Subcutaneous adipose tissue (tissue), 4 donors: ENCODE measurements around the gene CCDC142. TPM values are rescaled to one million over a fixed set of nuclear protein-coding genes. Genes with fewer than 3 reads are reported as not detected.

Experiments
- total RNA-seq, 4 donors: library from RNA; depleted of rRNA; stranded (reverse); fragments of >200 nt; gene quantifications; one replicate each; pipeline ENCODE4 v1.1.0, GENCODE V29; 2016
- TF ChIP-seq, protein P1 (sequence below): fragments of 450-650 bp; IDR thresholded peaks from one replicate; pipeline ENCODE4 v1.5.1; 2016; ENCODE audit warnings: low read depth, mild to moderate bottlenecking, control low read depth, antibody characterized with exemption, moderate library complexity

CCDC142 gene
- total RNA-seq, 4 donors from 2014 or later = 10.4 to 30.0 (median 16.8) TPM

DNA sequence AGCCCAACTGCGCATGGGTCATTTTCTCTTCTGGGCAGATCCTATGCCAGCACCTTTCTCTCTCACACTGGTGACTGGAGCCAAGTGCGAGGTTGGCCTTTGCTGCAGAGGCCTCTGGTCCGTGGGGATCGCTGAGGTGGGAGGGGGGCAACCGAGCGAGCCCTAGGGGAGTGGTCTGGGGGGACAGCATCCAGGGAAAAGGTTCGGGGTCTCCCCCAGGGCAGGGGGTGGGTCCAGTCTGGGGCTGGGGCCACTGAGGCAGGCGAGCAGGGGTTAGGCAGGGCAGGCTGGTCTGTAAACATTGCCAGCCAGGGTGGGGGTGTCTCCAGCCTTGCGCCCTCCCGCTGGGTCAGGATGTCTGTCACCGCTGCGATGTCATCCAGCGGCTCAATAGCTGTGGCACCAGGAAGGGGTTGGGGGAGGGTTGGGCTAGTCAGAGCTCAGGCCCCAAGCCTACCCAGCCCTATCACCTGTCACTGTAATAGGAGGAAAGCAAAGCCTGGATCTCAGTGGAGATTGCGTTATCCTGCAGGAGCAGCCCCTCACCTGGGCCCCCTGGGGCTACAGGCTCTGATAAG, 56.5 kb downstream of the CCDC142 start:
- TF ChIP-seq, protein P1, sequence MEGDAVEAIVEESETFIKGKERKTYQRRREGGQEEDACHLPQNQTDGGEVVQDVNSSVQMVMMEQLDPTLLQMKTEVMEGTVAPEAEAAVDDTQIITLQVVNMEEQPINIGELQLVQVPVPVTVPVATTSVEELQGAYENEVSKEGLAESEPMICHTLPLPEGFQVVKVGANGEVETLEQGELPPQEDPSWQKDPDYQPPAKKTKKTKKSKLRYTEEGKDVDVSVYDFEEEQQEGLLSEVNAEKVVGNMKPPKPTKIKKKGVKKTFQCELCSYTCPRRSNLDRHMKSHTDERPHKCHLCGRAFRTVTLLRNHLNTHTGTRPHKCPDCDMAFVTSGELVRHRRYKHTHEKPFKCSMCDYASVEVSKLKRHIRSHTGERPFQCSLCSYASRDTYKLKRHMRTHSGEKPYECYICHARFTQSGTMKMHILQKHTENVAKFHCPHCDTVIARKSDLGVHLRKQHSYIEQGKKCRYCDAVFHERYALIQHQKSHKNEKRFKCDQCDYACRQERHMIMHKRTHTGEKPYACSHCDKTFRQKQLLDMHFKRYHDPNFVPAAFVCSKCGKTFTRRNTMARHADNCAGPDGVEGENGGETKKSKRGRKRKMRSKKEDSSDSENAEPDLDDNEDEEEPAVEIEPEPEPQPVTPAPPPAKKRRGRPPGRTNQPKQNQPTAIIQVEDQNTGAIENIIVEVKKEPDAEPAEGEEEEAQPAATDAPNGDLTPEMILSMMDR = no peak

DNA sequence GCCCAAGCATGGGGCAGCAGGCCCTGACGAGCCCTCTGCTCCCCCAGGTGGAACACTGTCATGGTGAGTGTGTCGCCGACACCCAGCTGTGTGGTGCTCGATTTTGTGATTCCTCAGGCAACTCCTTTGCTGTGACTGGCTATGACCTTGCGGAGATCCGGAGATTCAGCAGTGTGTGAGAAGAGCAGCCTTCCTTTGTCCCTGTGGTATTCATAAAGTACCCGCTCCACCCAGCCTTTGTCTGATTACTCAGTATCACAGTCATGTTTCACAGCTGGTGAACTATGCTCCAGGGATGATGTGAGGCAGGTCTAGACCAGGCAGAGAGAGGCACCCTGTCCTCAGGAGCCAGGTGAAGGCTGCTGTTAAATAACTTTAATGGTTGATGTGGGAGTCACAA, 57.3 kb downstream of the CCDC142 start:
- TF ChIP-seq, protein P1 = no peak

DNA sequence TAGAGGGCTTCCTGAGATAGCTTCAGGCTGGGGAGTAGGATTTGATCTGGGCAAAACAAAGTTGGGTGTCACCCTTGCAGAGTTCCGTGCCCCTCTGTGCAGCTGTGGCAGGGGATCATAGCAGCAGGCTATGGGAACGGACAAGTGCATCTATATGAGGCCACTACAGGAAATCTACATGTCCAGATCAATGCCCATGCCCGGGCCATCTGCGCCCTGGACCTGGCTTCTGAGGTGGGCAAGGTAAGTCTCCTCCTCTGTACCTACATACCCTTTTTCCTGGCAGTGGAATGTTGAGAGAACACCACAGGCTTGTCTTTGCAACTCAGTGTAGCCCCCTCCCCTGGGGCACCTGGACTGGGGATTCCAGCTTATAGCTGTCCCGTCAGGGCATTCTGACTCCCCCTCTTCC, 57.8 kb downstream of the CCDC142 start:
- TF ChIP-seq, protein P1 = no peak

DNA sequence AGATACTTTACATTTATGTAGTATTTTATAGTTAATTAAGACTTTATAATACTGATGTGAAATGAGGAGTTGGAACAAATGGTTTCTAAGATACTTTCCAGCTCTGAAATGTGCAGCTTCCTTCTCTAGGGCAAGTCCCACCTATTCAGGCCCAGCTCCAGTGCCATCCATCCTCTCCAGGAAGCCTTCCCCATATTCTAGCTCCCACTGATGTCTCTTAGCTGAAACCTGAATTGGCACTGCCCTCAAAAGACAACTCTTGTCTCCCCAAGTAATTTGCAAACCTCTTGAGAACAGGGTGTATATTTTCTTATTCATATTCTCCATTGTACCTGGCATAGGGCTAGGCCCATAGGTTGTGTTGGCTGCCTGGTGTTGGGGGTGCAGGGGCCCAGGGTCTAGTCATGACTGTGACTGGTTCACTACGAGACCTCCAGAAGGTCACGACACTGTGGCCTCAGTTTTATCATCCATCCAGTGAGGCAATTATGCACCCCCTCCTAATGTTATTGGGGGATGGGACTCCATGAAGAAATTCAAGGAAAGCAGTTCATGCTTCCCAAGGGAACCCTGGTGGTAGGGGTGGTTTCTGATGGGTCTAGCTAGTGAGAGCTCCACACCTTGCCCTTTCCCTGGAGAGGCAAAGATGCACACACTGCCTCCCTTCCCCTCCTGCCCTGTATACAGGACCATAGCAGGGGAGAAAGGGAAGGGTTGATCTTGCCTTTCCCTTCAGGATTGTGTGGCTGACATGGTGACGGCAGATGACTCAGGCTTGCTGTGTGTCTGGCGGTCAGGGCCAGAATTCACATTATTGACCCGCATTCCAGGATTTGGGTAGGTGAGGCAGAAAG, 58.4 kb downstream of the CCDC142 start:
- TF ChIP-seq, protein P1 = no peak

Other genes starting within 250 kb of the CCDC142 start
- gene SLC4A5, start 139.6 kb downstream of the CCDC142 start, total RNA-seq = 1 to 10 TPM; 2.2 to 8.7 (median 5.1) TPM
- gene DCTN1, start 102.7 kb downstream of the CCDC142 start, total RNA-seq = 100 to 1,000 TPM in 2 of 4 donors, 10 to 100 TPM in 2; 78.7 to 131 (median 100) TPM
- gene C2orf81, start 61.4 kb downstream of the CCDC142 start, total RNA-seq = 1 to 10 TPM in 1 of 4 donors, under 1 TPM in 1, not detected in 2; 0.88 to 1.4 TPM
- gene WDR54, start 61.3 kb downstream of the CCDC142 start, total RNA-seq = 1 to 10 TPM; 2.1 to 8.1 (median 5.8) TPM
- gene RTKN, start 41.1 kb downstream of the CCDC142 start, total RNA-seq = 10 to 100 TPM in 1 of 4 donors, 1 to 10 TPM in 3; 1.8 to 11.2 (median 8.2) TPM
- gene INO80B, start 27.9 kb downstream of the CCDC142 start, total RNA-seq = 10 to 100 TPM in 2 of 4 donors, 1 to 10 TPM in 1, under 1 TPM in 1; 0.65 to 29.4 (median 12.4) TPM
- 10 to 100 TPM; 18.9 to 55.3 (median 47.8) TPM for gene WBP1, start 24.6 kb downstream of the CCDC142 start, total RNA-seq
- 10 to 100 TPM; 16.5 to 41.3 (median 29.0) TPM for gene MOGS, start 17.6 kb downstream of the CCDC142 start, total RNA-seq
- gene MRPL53, start 10.3 kb downstream of the CCDC142 start, total RNA-seq = 10 to 100 TPM; 31.3 to 41.8 (median 33.5) TPM
- 10 to 100 TPM; 13.0 to 34.9 (median 25.5) TPM for gene TTC31, start 83 bp upstream of the CCDC142 start, total RNA-seq
- 1 to 10 TPM in 3 of 4 donors, not detected in 1; 2.9 to 4.4 (median 4.1) TPM for gene LBX2, start 16.6 kb upstream of the CCDC142 start, total RNA-seq
- gene PCGF1, start 24.7 kb upstream of the CCDC142 start, total RNA-seq = 10 to 100 TPM in 2 of 4 donors, 1 to 10 TPM in 2; 6.4 to 17.8 (median 10.8) TPM
- not detected for gene TLX2, start 31.5 kb upstream of the CCDC142 start, total RNA-seq
- gene DQX1, start 43.2 kb upstream of the CCDC142 start, total RNA-seq = not detected
- gene AUP1, start 46.7 kb upstream of the CCDC142 start, total RNA-seq = 100 to 1,000 TPM in 3 of 4 donors, 10 to 100 TPM in 1; 96.9 to 109 (median 102) TPM
- 10 to 100 TPM; 15.2 to 43.8 (median 42.9) TPM for gene HTRA2, start 46.9 kb upstream of the CCDC142 start, total RNA-seq
- gene LOXL3, start 70.9 kb upstream of the CCDC142 start, total RNA-seq = 10 to 100 TPM in 2 of 4 donors, 1 to 10 TPM in 2; 5.2 to 22.4 (median 9.2) TPM
- gene DOK1, start 71.7 kb upstream of the CCDC142 start, total RNA-seq = 10 to 100 TPM; 11.1 to 50.2 (median 42.7) TPM
- 1 to 10 TPM in 3 of 4 donors, under 1 TPM in 1; 0.33 to 3.9 (median 2.0) TPM for gene M1AP, start 165.3 kb upstream of the CCDC142 start, total RNA-seq
- 1 to 10 TPM; 3.4 to 8.5 (median 3.6) TPM for gene SEMA4F, start 171.2 kb upstream of the CCDC142 start, total RNA-seq